Measurements from ENCODE around the gene GPT2.

The GPT2 gene

DNA sequence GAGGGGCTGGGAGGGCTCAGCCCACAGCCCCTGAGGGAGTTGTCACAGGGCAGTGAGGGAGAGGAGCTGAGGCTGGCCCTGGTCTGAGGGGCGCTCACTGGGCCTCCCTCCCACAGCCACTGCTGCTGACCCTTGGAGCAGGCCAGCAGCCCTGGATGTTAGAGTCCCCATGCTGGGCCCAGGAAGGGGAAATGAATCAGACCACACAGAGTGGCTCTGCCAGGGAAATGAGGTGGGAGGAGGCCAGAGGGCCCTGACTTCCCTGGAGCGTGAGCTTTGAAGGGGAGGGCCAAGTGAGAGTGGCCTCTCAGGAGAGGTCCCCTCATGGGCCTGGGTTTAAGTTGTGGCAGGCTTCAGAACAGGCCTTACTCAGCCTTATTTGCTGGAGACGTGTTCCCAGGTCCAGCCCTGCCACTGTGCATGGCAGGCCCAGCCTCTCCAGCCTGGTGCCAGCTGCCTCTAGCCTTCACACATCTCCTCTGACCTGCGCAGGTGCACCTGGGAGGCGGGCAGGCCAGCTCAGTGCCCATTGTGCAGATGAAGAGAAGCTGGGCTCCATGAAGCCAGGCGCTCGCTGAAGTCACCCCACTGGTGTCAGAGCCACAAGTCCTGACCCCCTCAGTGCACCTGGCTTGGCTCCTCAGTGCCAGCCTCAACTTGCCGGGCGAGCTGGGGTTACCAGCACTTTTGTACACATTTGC, 15.4 kb downstream of the GPT2 start:
- H3K36me3 ChIP-seq (ENCODE audit: control insufficient read depth in 2 of 2, insufficient read depth in 2 of 2, low read length in 2 of 2), result peaks cover 0 to 2% of the 10 kb centered on the region in 2 donors
- H3K4me3 ChIP-seq (ENCODE audit: low read length in 2 of 2), result no peak overlapping the region
- no peak overlapping the region for H3K9ac ChIP-seq (ENCODE audit: low read length in 2 of 2)
- no peak overlapping the region for H3K27ac ChIP-seq (ENCODE audit: low read length)
- no peaks in the 10 kb centered on the region for H3K9me3 ChIP-seq (ENCODE audit: control insufficient read depth in 2 of 2, low read length in 2 of 2)
- H3K27me3 ChIP-seq (ENCODE audit: control insufficient read depth in 1 of 2, insufficient read depth in 2 of 2, low read length in 2 of 2), result no peaks in the 10 kb centered on the region
- peaks cover 4% of the 10 kb centered on the region for H3K4me1 ChIP-seq (ENCODE audit: control insufficient read depth, insufficient read depth, low read length)

DNA sequence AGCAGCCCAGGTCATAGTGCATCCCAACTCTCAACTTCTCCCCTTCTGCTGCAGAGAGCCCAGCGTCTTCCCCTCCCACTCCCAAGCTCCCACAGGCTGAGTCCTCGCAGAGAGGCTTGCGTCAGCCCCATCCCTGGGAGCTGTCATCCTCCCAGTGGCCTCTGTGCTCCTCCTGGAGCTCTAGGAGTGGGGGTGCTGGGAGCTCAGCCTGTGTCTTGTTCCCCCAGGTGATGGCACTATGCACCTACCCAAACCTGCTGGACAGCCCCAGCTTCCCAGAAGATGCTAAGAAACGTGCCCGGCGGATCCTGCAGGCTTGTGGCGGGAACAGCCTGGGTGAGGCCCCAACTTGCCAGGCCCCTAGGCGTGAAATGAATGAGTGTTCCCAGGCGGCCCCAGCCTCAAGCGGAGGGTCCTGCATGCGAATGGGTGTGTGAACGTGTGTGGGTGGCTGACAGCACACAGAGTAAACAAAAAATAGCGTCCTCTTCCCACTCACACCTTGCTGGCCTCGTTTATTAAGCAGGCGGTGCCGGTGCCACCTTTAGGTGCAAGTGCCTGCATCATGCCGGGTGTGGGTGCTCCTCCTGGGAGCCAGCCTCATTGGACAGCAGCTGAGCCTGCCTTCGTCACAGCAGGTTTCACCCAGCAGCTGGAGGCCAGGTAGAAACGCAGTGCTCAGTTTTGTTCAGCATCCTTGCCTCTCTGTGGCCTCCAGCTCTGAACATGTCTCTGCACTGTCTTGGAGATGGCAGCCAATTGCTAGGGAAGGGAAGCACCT, 16.5 kb downstream of the GPT2 start:
- Histone ChIP-seq H3K27ac (ENCODE audit: low read length) (no peak overlapping the region), H3K9me3 (ENCODE audit: control insufficient read depth in 2 of 2, low read length in 2 of 2) (no peaks in the 10 kb centered on the region), H3K9ac (ENCODE audit: low read length in 2 of 2) (no peak overlapping the region), H3K4me3 (ENCODE audit: low read length in 2 of 2) (no peak overlapping the region), H3K27me3 (ENCODE audit: control insufficient read depth in 1 of 2, insufficient read depth in 2 of 2, low read length in 2 of 2) (no peaks in the 10 kb centered on the region), H3K4me1 (ENCODE audit: control insufficient read depth, insufficient read depth, low read length) (peaks cover 4% of the 10 kb centered on the region), H3K36me3 (ENCODE audit: control insufficient read depth in 2 of 2, insufficient read depth in 2 of 2, low read length in 2 of 2) (peaks cover 0 to 2% of the 10 kb centered on the region in 2 donors)

DNA sequence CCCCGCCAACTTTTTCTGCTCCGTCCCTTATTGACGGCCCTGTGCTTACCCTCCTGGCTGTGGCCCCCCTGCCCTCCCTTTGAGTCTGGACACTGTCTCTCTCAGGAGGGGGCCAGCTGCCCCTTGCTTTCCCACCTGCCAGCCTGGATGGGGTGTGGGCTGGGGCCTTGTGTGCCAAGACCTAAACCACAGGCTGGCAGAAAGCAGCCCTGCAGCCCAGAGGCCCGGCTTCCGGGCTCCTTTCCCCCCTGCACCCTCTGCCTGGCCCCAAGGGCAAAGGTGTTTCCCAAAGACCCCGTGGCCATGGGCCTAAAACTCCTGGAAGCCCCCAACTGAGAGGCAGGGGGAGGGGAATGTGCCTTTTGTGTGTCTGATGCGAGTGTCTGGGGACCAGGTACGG, 17.5 kb downstream of the GPT2 start:
- no peak overlapping the region for H3K9ac ChIP-seq (ENCODE audit: low read length in 2 of 2)
- H3K4me1 ChIP-seq (ENCODE audit: control insufficient read depth, insufficient read depth, low read length), result no peaks in the 10 kb centered on the region
- H3K4me3 ChIP-seq (ENCODE audit: low read length in 2 of 2), result no peak overlapping the region
- peaks cover 0 to 2% of the 10 kb centered on the region in 2 donors for H3K36me3 ChIP-seq (ENCODE audit: control insufficient read depth in 2 of 2, insufficient read depth in 2 of 2, low read length in 2 of 2)
- no peak overlapping the region for H3K27ac ChIP-seq (ENCODE audit: low read length)
- H3K27me3 ChIP-seq (ENCODE audit: control insufficient read depth in 1 of 2, insufficient read depth in 2 of 2, low read length in 2 of 2), result no peaks in the 10 kb centered on the region
- no peaks in the 10 kb centered on the region for H3K9me3 ChIP-seq (ENCODE audit: control insufficient read depth in 2 of 2, low read length in 2 of 2)

GRCh38 chr16:46903255-46903905, 19.2 kb downstream of the GPT2 start:
- Histone ChIP-seq H3K9me3 (ENCODE audit: control insufficient read depth in 2 of 2, low read length in 2 of 2) (no peaks in the 10 kb centered on the region), H3K4me3 (ENCODE audit: low read length in 2 of 2) (no peak overlapping the region), H3K27ac (ENCODE audit: low read length) (no peak overlapping the region), H3K36me3 (ENCODE audit: control insufficient read depth in 2 of 2, insufficient read depth in 2 of 2, low read length in 2 of 2) (peaks cover 0 to 4% of the 10 kb centered on the region in 2 donors), H3K27me3 (ENCODE audit: control insufficient read depth in 1 of 2, insufficient read depth in 2 of 2, low read length in 2 of 2) (no peaks in the 10 kb centered on the region), H3K4me1 (ENCODE audit: control insufficient read depth, insufficient read depth, low read length) (no peaks in the 10 kb centered on the region), H3K9ac (ENCODE audit: low read length in 2 of 2) (no peak overlapping the region)

DNA sequence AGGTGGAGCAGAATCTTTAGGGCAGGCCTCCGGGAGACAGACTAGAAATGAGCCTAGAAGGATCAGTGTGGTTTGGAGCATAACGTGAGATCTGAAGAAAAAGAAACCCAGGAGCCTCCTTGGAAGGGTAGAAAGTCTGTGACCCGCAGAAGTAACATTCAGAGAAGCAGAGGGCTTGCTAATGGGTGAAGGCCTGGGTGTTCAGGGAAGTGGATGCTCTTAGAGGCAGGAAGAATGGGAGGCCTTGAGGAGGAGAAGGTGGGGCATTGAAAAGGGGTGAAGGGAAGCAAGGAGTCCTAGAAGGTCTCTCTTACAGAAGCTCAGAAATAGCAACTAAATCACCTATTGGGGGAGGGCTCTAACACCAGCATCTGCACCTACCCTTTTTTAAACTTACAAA, 20.3 kb downstream of the GPT2 start:
- peaks cover 0 to 4% of the 10 kb centered on the region in 2 donors for H3K36me3 ChIP-seq (ENCODE audit: control insufficient read depth in 2 of 2, insufficient read depth in 2 of 2, low read length in 2 of 2)
- no peaks in the 10 kb centered on the region for H3K4me1 ChIP-seq (ENCODE audit: control insufficient read depth, insufficient read depth, low read length)
- H3K27me3 ChIP-seq (ENCODE audit: control insufficient read depth in 1 of 2, insufficient read depth in 2 of 2, low read length in 2 of 2), result no peaks in the 10 kb centered on the region
- H3K9me3 ChIP-seq (ENCODE audit: control insufficient read depth in 2 of 2, low read length in 2 of 2), result no peaks in the 10 kb centered on the region
- no peak overlapping the region for H3K27ac ChIP-seq (ENCODE audit: low read length)
- H3K4me3 ChIP-seq (ENCODE audit: low read length in 2 of 2), result no peak overlapping the region
- no peak overlapping the region for H3K9ac ChIP-seq (ENCODE audit: low read length in 2 of 2)

- Histone ChIP-seq H3K27ac (ENCODE audit: low read length) (no peak overlapping the region), H3K4me1 (ENCODE audit: control insufficient read depth, insufficient read depth, low read length) (no peaks in the 10 kb centered on the region), H3K9me3 (ENCODE audit: control insufficient read depth in 2 of 2, low read length in 2 of 2) (no peaks in the 10 kb centered on the region), H3K9ac (ENCODE audit: low read length in 2 of 2) (no peak overlapping the region), H3K27me3 (ENCODE audit: control insufficient read depth in 1 of 2, insufficient read depth in 2 of 2, low read length in 2 of 2) (no peaks in the 10 kb centered on the region), H3K36me3 (ENCODE audit: control insufficient read depth in 2 of 2, insufficient read depth in 2 of 2, low read length in 2 of 2) (peaks cover 0 to 2% of the 10 kb centered on the region in 2 donors), H3K4me3 (ENCODE audit: low read length in 2 of 2) (no peak overlapping the region)
Observed at GRCh38 chr16:46906360-46907060, 22.3 kb downstream of the GPT2 start.

DNA sequence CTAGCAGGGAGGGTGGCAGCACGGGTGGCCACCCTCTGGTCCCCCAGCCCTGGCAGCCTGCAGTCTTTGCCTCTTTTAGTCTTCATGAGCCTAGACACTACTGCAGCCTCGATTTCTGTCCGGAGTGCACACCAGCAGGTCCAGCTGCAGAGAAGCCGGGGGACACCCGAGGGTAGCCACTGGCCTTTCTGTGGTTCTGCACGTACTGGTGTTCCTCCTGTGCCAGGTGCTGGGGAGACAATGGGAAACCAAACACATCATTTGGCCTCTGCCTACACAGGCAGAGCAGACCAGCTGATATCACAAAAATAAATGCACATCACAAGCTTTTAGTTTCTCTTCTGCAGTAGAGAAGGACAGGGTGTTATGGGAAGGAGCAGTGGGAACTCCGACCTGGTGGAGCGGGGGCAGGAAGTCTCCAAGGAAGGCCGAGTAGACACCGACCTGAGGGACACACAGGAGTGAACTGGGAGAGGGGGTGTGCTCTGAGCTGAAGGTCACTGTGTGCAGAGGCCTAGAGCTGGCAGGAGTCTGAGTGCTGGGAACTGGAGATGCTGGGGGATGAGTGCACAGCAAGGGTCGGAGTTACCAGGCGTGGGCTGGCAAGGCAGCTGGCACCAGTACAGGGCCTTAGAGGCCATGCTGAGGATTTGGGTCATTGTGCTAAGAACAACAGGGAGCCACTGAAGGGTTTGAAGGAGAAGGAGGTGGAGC, 23.1 kb downstream of the GPT2 start:
- Histone ChIP-seq H3K9me3 (ENCODE audit: control insufficient read depth in 2 of 2, low read length in 2 of 2) (no peaks in the 10 kb centered on the region), H3K4me3 (ENCODE audit: low read length in 2 of 2) (no peak overlapping the region), H3K27me3 (ENCODE audit: control insufficient read depth in 1 of 2, insufficient read depth in 2 of 2, low read length in 2 of 2) (no peaks in the 10 kb centered on the region), H3K4me1 (ENCODE audit: control insufficient read depth, insufficient read depth, low read length) (no peaks in the 10 kb centered on the region), H3K9ac (ENCODE audit: low read length in 2 of 2) (no peak overlapping the region), H3K36me3 (ENCODE audit: control insufficient read depth in 2 of 2, insufficient read depth in 2 of 2, low read length in 2 of 2) (peaks cover 0 to 4% of the 10 kb centered on the region in 2 donors), H3K27ac (ENCODE audit: low read length) (no peak overlapping the region)

DNA sequence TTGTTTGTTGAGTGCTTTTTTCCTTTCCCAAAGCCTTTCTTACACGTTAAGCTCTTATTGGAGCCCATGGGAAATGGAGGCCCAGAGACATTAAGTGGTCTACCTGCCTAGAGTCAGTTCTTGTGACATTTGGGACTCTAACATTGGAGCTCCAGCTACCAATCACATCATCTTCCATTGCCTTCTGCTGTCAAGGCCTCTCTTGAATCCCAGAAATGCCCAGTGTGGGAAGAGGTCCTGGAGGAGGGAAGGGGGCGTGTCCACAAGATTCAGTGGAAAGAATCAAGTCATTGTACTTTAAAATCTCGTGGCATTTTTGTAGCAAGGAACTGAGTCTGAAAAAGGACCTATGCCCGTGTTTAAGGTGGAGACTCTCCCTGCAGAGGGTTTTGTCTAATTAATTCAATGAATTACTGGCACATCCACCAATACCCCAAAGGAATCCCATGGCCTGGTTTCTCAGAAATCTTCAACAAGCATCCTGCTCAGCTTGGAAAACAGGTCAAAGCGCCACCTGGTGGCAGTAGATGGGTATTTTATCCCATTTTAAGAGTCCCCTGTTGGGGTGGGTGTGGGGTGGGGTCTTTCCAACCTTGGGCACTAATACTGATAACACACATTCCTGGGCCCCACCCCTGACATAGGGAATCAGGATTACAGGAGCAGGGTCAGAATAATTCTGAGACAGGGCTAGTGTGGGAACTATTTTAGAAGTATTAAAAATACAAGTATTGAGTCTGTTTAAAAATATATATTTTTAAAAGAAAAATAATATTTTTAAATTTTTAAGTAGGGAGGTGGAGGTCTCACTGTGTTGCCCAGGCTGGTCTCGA, 24.6 kb downstream of the GPT2 start:
- Histone ChIP-seq H3K27ac (ENCODE audit: low read length) (no peak overlapping the region), H3K27me3 (ENCODE audit: control insufficient read depth in 1 of 2, insufficient read depth in 2 of 2, low read length in 2 of 2) (no peaks in the 10 kb centered on the region), H3K4me1 (ENCODE audit: control insufficient read depth, insufficient read depth, low read length) (no peaks in the 10 kb centered on the region), H3K4me3 (ENCODE audit: low read length in 2 of 2) (no peak overlapping the region), H3K9ac (ENCODE audit: low read length in 2 of 2) (no peak overlapping the region), H3K9me3 (ENCODE audit: control insufficient read depth in 2 of 2, low read length in 2 of 2) (no peaks in the 10 kb centered on the region), H3K36me3 (ENCODE audit: control insufficient read depth in 2 of 2, insufficient read depth in 2 of 2, low read length in 2 of 2) (peaks cover 0 to 4% of the 10 kb centered on the region in 2 donors)

- Histone ChIP-seq H3K27me3 (ENCODE audit: control insufficient read depth in 1 of 2, insufficient read depth in 2 of 2, low read length in 2 of 2) (no peaks in the 10 kb centered on the region), H3K4me3 (ENCODE audit: low read length in 2 of 2) (no peak overlapping the region), H3K27ac (ENCODE audit: low read length) (no peak overlapping the region), H3K4me1 (ENCODE audit: control insufficient read depth, insufficient read depth, low read length) (no peaks in the 10 kb centered on the region), H3K9ac (ENCODE audit: low read length in 2 of 2) (no peak overlapping the region), H3K36me3 (ENCODE audit: control insufficient read depth in 2 of 2, insufficient read depth in 2 of 2, low read length in 2 of 2) (peaks cover 0 to 4% of the 10 kb centered on the region in 2 donors), H3K9me3 (ENCODE audit: control insufficient read depth in 2 of 2, low read length in 2 of 2) (no peaks in the 10 kb centered on the region)
Observed at GRCh38 chr16:46911038-46911437, 26.9 kb downstream of the GPT2 start.
